CD4-positive, alpha-beta T cell treated with Interferon gamma for 1 hour (primary cell): Measurements from ENCODE around the gene HS6ST1.

ENCODE experiments used
- DNase-seq: peaks from one replicate; pipeline ENCODE4 v3.0.0-alpha.2; 2020

Gene HS6ST1

DNA sequence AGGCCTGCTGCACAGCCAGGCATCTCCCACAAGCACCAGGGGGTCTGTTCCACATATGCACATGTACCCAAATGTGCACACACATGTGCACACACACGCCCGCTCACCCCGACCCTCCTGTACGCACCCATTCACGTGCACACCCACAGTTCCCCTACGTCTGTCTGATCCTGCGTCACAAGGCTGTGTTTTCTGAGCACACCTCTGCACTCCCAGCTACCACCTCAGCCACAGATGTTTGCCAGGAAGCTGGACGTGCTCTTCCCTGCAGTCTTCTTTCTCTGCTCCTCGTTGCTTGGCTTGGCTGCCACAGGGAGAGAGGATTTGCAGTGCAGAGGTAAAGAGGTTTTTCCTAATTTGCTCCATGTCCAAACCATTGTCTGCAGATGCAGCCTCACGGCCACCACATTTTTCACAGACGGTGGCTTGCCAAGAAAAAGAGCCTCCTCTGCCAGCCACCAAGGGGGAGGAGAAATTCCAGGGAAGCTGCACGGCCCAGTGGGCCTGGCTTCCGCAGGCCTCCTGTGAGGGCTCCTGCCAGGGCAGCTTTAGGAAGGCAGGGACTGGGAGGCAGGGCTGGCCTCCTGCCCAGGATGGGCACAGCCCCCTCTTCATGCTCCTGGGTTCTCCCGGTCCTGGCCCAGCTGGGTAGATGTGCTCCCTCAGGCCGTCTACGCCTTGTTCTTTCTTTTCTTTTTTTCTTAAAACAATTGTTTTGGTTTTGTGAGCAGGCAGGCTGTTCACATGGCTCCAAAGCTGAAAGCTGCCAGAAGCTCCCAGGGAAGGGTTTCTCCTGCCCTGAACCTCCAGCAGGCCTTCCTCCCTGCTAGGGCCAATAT, 29.3 kb upstream of the HS6ST1 start:
- no peak for DNase-seq

DNA sequence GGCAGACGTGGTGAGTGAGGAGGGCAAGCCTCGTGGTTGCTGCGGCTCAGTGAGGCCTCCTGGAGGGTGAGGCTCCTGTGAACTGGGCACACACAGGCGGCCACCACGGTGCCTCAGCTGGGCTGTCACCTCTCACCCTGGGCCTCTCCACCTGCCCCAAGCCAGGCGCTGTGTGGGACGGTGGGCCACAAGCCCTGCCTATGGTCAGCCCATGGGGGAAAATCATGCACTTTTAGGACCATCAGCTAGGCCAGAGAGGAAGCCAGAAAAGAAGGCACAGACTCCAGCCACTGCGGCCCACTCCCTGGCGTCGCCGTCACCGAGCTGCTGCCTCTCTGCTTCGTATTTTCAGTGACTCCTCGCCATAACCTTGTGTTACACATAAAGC, 28.5 kb upstream of the HS6ST1 start:
- DNase-seq, result no peak

DNA sequence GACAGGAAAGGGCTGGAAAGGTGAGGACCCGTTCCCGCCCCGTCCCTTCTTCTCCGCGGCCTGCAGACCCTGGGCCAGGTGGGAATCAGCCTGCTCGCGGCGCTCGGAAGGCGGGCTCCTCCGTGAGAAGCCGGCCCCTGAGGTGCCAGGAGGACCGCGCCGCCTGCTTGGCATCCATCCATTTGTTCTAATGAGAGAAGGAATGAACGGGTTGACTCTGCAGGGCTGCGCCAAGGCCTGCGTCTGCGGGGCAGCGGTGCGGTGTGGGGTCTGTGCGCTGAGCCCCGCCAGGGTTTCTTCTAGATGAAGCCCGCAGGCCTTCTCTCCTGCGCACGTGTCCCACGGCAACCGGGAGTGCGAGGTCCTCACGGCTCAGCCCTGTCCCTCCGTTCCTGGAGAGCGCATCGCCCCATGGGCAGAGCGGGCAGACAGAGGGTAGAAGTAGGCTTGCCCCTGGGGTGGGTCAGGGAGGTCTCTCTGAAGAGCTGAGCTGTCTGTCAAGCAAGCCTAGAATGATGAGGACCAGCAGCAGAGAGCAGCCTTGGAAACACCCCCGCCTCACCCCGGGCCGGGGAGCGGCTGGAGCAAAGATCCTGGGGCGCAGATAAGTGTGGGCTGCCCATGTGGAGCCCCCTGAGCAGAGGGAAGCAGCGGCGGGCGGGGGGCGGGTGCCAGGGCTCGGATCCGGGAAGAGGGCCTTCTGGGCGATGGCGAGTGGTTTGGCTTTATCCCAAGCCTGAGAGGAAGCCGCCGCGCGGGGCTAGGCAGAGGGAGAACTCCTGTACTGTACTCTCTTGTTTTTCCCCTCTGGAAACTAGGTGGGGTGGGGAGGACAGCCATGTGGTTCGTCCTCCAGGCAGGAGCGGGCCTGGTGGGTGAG, 27.9 kb upstream of the HS6ST1 start:
- DNase-seq, result no peak

DNA sequence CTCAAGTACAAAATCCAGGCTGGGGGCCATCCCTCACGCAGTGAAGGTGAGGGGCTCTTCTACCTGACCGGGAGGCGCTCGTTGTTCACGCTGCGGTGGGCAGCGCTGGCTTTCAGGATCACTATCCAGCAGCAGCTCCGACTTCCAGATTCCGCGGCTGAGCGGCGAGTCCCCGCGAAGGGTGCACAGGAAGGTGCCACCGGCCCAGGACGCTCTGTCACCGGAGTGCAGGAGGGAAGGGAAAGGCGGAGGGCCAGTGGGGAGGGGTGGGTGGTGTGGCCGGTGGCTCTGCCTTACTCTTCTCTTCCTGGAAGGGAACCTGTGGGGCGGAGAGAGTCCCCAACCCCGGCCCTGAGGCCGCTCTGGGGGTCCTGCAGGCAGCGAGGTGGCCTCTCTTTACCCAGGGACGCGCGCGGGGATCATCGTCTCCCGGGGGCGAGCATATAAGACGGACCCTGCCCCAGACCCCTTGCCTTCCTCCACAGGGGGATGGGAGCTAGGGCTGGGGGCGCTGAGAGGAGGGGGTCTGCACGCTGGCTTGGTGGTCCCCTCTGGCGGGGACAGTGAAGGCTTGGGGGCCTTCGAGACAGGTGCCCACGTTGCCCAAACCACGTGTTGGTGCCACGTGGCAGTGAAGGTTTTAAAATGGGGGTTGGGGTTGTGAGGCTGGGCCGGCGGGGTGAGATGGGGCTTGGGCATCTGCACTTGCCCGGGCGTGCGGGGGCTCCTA, 26.9 kb upstream of the HS6ST1 start:
- no peak for DNase-seq

DNA sequence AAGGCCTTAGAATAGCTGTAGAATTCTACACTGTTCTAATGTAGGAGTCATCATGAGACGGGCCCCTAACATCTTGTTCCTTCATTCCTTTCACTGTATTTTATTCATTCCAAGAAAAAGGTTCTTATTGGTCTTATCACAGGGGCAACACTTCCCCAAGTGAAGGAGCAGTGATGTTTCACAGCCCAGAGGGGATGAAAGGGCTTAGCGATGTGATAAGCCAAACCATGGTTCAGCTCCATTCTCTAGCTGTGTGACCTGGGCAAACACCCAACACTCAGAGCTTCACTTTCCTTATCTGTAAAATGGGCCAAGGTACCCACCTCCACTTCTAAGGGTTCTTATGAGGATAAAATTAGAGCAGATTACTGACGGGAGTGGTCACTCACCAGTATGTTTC, 25.4 kb upstream of the HS6ST1 start:
- DNase-seq, result no peak

DNA sequence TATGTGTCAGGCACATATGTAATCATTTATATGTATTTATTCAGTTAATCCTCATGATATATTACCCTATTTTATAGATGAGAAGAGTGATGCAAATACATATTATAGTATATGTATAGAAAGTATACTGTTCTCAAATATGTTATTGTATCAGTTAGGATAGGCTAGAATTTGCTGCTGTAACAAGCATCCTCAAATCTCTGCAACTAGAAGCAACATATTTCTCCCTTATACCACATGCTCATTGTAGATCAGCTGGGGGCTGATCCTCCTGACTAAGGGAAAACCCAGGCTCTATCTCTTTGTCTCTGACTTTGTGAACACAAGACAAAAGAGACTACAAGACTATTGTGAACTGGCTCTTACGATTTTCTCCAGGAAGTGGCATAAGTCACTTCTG, 24.8 kb upstream of the HS6ST1 start:
- no peak for DNase-seq

DNA sequence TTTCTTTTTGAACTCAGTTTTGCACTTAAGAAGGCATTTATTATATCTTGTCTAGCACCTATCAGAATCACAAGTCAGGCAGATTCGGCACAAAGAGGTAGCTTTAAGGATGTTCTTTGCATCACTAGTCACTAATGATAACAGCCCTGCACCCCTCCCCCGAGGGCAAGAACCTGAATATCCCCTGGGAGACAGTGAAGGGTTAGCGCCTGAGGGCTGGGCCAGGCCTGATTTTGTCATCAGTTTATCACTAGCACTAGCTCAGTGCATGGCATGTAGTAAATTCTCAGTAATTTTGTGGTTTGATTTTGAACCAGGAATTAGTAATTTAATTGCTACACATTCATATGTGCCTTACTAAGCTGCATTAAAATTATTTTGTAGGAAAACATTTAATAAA, 23.9 kb upstream of the HS6ST1 start:
- no peak for DNase-seq

DNA sequence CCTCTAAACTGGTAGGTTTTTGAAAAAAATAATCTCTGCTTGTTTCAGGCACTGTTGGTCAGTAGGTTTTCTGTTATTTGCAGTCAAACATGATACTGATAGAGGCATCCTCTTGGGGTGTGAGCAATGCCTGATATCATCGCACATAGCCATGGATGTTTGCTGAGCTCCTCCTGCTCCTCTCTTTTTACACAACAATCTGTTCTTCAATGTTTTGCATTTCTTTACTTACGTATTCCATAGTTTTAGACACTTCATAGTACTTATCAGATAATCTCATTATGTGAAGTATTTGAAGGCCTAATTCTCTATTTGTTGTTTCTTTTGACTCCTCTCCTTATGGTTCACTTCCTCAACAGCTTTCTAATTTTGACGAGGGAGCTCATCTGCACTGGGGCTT, 23.0 kb upstream of the HS6ST1 start:
- no peak for DNase-seq

DNA sequence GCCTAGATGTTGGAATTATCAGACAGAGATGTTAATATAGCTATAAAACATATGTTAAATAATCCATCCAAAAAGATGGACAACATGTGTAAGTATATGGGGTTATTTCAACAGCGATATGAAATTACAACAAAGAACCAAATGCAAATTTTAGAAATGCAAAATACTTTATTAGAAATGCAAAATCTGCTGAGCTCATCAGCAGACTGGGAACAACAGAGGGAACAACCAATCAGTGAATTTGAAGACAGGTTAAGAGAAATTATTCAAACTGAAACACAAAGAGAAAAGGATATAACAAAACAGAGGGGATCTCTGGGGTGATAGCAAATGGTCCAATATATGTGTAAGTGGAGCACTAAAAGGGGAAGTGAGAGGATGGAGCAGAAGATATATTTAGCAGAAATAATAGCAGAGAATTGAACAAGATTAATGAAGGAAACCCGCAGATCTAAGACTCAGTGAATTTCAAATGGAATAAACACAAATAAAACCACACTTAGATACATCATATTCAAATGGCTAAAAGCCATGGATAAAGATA, 13.5 kb upstream of the HS6ST1 start:
- no peak for DNase-seq

DNA sequence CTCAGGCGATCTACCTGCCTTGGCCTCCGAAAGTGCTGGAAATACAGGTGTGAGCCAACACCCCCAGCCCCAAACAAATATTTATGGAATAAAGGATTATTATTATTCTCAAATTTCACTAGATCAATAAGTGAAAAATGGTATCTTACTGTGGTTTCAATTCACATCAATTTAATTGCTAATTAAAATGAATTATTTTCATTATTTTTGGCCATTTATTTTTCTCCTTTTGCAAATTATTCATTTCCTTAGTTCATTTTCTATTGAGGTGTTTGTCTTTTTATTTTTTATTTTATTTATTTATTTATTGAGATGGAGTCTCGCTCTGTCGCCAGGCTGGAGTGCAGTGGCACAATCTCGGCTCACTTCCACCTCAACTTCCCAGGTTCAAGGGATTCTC, 11.9 kb upstream of the HS6ST1 start:
- DNase-seq, result no peak

DNA sequence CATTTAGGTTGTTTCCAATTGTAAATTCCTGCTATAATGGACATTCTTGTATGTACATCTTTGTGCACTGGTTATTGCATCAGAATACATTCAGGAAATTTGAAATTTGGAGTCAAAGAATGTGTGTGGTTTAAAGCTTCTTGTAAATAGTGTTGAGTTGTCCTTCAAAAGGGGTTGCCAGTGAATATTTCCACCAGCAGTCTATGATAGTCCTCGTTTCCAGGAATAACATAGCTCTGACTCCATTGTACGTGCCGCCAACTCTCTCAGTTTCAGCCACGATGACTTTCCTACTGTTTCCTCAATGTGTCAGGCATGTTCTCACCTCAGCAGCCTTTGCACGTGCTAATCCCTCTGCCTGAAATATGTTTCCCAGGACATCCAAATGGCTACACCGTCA, 10.9 kb upstream of the HS6ST1 start:
- DNase-seq, result no peak

DNA sequence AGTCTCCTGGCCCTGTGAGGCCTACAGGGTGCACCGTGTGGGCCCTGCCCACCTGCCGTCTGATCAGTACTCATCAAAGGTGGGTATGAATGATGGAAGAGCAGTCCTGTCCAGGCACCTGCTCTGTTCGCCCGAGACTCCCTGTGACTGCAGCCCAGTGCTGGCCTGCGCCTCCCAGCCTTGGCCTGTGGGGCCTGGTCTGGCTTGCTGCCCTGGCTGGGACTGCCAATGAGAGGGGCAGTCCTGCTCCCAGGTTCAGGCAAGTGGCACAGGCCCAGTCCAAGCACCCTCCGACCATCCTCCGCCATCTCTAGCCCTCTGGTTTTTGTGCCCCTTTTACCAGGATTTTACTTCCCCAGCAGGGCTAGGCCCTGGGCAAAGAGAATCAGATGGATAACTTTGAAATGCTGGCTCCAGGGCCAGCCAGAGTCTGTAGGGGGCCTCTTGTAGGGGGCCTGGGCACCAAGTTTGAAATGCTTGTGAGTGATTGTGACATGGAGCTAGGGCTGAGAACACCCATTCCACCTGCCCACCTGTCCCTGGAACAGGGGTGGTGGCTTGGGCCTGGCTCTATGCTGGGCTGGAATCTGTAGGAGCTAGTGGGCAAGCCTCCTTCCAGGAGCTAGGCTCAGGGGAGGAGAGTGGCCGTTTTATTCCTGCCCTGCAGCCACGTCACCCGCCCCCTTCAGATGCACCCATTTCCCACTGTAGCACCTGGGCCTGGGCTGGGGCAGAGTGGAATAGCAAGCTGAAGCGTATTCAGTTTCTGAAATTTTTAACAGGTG, 8.7 kb upstream of the HS6ST1 start:
- DNase-seq, result no peak

DNA sequence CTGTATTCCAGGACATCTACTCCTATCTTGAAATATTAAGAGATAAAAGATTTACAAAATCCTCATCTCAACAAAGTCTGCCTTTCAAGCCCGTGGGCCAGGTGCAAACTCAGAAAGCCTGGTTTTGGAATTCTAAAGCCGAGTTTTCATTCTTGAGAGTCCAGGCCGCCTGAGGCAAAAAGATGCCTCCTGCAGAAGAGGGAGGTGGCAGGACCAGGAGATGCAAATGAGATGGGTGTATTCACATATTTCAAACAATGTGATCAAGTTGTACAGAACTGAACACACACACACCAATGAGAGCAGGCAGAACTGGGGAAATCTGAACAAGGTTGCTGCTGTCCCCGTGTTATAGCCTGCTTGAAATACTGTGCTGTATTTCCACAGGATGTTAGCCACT, 7.7 kb upstream of the HS6ST1 start:
- DNase-seq, result no peak

DNA sequence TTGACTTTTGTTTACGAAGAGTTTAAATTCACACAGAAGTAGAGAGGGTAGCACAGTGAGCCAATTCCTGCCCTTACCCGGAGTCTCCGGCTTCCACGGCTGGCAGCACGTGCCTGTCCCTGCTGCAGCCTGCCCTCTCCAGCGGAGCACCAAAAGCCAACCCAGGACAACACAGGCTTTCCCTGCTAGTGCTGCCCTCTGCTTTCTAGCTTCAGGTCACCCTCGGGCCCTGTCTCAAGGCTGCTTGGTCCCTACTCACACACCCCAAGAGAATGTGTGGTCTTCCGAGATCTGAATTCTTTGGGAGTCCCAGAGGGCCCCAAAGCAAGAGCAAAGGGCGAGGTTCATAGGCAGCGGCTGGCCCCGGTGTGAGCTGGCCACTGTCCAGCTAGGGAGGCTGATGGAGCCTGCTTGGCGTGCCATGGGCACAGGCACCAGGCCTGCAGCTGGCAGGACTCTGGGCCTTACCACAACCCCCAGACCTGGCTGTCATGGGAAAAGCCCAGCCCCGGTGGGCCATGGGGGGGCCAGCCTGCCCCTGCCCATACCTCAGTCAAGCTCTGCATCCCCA, 7.0 kb upstream of the HS6ST1 start:
- no peak for DNase-seq

DNA sequence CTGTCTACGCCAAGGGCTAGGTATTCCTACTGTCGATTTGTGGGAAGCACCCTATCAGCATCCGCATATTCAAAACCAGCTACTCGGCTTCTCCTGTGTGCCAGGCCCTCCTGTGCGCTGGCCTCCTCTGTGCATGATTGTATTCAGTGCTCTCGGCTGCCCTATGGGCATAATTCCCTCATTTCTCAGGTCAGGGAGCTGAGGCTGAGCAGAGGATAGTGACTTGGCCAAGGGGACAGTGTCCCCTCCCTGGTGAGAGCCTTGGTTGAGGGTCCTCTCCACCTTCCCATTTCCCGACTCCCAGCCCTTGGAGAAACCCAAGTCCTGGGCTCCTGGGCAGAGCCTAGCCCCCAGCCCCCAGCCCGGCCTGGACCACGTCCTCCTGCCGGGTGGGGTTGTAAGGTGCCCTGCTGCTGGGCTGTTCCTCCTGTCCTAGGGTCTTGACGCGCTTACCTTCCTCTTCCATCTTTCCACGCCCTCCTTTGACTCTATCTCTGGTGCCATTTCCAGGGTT, 6.3 kb upstream of the HS6ST1 start:
- no peak for DNase-seq

DNA sequence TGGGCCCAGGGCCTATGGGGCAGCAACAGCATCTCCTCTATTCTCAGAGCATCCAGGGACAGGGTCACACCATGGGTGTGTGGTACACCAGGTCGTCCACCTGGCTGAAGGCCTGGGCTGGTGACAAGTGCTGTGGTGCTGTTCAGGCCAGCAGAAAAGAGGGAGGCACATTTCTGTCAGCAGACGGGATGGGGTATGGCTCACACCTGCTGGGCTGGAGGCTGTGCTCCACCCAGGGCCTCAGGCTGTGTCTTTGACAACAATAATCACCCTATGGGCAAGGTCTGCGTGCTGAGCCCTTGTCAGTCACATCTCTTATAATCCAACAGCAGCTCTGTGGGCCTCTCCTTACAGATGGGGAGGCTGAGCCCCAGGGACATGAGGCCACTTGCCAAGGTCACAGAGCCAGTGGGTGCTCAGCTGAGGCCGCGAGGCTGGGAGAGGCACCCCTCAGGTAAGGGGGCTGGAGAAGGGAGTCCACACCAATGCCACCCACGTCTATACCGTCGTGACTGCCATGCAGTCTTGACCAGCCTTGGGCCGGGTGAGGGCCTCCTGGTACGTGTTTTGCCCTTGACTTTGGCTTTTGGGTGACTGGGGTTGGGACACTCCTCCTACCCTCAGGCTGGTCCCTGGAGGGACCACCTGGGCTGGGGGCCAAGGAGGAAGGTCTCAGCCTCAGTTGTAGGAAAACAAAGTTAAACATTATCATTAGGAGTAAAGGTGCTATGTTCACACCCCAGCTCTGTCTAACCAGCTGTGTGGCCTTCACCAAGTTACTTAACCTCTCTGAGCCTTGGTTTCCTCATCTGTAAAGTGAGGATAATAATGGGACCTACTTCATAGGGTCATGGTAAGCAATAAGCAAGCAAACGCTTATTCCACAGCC, 5.6 kb upstream of the HS6ST1 start:
- DNase-seq, result no peak

DNA sequence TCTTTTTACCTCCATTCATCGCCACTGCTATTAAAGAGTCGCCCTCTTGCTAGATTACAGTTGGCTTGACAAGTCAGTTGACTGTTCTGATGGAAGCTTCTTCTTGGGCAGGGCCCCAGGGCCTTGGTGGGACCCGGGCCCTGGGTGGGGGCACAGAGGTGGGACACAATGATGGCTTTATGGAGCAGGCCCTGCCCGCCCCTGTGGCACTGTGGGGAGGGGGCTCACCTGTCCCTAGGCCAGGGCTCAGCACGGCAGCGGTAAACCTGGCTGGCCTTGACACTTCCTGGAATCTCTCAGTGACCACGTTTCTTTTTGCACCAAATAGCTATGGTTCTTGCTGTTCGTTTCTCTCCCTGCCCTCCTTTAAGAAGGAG, 4.9 kb upstream of the HS6ST1 start:
- no peak for DNase-seq

DNA sequence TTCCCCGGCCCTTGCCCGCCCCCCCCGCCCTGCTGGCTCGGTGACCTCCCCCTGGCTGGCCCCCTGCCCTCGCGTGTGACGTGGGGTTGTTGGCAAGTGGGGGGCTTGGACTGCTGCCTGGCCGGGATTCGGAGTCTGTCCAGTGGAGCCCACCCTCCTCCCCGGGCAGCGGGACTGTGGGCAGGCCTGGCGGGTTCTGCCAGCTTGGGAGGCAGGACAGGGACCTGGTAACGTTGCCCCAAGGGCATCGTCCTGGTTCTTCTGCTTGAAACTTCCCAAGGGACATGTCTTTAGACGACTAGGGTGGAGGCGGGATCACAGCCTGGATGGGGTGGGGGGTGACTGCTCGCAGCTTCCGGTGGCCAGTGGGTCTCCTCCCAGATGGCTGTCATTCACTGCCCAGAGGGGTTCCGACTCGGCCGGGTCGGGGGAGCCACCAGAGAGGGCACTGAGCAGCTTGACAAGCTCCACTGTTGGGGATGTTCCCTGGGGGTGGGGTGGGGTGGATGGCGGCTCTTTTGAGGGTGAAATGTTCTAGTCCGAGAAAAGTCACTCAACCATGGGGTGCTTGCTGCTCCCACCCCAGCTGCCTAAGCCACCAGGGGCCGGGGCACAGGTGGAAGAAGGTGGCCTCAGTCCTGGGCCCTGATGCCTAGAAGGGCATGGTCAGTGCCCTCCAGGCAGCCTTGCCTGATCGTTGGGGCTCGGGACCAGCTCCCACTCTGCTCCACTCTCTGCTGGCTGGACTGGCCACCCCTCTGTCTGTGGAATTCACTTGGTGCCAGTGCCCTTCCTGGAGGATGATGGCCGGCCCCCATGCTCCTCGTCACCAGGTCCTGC, 4.3 kb upstream of the HS6ST1 start:
- no peak for DNase-seq

DNA sequence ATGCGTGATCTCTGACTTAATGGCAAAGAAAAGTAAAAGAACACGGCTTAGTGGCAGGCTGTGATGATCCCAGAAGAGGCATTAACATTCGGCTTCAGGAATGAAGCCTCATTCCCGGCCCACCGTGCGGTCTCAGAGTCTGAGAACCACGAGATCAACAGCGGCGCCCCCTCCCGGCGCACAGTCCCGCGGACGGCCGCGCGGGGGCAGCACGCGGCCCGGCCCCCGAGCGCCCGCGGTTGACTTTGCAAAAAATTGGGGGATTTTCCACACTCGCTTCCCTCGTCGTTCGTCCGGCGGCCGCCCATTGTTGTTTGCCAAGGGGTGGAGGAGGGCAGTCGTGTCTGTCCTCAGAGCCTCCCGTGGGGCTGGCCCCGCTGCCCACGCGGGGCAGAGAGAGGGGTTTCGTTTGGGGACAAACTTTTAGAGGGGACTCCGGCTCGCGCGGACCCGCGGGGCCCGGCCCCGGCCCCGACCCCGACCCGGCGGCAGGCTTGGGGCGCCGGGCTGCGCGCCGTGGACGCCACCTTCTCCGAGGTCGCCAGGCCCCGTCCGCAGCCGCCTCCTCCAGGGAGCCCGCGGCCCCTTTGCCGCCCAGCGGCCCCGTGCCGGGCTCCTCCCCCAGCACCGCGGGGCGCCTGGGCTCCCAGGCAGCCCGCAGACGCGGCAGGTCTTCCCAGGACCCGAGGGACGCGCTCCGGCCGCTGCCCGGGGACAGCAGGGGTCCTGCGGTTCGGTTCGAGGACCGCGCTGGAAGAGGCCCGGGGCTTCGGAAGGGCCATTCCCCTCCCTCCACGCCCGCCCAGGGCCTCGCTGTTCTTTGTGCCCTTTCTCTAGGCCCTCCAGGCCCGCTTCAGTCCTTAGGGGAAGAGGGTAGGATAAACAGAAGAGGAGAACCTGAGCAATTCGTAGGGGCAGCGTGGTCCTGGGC, 3.4 kb upstream of the HS6ST1 start:
- peak; percentile 79 for DNase-seq
